Activated T-helper 1 cell treated with anti-CD3 and anti-CD28 coated beads, Interleukin-12 subunit alpha, Interleukin-12 subunit beta, Interleukin-2, Interleukin-4 antibody, amounts not matched to agents 30 ng/mL and 10 ng/mL and 1 ng/mL, durations not matched to agents 14 hours and 24 hours and 36 hours (primary cell): ENCODE data around the gene ASPM. TPM values are rescaled to one million over a fixed set of nuclear protein-coding genes. Genes with fewer than 3 reads are reported as not detected.
"Not testable (repeated sequence)": the region's sequence is repeated elsewhere in the genome, so short reads cannot be mapped to it uniquely, and the experiment has no call there.

ENCODE experiments used
- DNase-seq: peaks from one replicate; pipeline ENCODE4 v3.0.0; 2021; ENCODE audit warnings: low spot score
- H3K27ac Mint-ChIP-seq: one replicate; pipeline ENCODE4 v1.8.0; 2021; ENCODE audit warnings: mild to moderate bottlenecking, mixed read lengths
- H3K27me3 Mint-ChIP-seq: one replicate; pipeline ENCODE4 v1.8.0; 2022; ENCODE audit warnings: mild to moderate bottlenecking, moderate library complexity, mixed read lengths; ENCODE audit not compliant: insufficient read depth
- H3K36me3 Mint-ChIP-seq: one replicate; pipeline ENCODE4 v1.8.0; 2021; ENCODE audit warnings: low read depth, mixed read lengths
- H3K4me1 Mint-ChIP-seq: one replicate; pipeline ENCODE4 v1.8.0; 2021; ENCODE audit warnings: low read depth, mixed read lengths
- H3K4me3 Mint-ChIP-seq: one replicate; pipeline ENCODE4 v1.8.0; 2021; ENCODE audit warnings: mild to moderate bottlenecking, moderate library complexity, mixed read lengths
- H3K9me3 Mint-ChIP-seq: one replicate; pipeline ENCODE4 v1.8.0; 2021; ENCODE audit warnings: mixed read lengths
- intact Hi-C: fragments of 100-400 bp; cut with micrococcal nuclease; formaldehyde crosslinking; loops from one replicate; pipeline ENCODE4 v1.15.1; 2024
- total RNA-seq: library from RNA; stranded (reverse); gene quantifications from 2 replicates; pipeline ENCODE4 v1.2.3, GENCODE V29; 2022

The ASPM gene
- total RNA-seq, 1 donor from 2014 or later, result 26.8 TPM

DNA sequence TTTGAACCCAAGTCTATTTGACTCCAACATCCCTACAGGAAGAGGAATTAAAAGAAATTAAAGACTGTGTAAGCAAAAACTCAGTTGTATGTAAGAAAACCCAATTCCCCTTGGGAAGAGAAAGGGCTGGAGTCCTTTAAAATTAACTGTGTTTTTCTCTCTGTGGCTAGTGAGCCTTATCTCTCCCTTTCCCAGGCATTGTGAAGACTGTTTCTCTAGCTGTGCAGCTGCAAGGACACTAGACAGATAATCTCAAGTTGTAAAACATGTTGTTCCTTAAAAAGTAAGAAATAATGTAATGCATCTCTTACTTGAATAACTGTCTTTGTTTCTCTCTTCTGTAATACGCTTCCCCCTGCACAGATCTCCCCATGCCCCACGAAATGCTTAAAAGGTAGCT, 49.5 kb downstream of the ASPM start:
- peaks cover 46% of the 10 kb centered on the region for H3K36me3 Mint-ChIP-seq
- H3K27ac Mint-ChIP-seq, H3K4me3 Mint-ChIP-seq, intact Hi-C loops, H3K27me3 Mint-ChIP-seq, DNase-seq, H3K9me3 Mint-ChIP-seq: not testable (repeated sequence)
- H3K4me1 Mint-ChIP-seq, result peaks cover 32% of the 10 kb centered on the region

DNA sequence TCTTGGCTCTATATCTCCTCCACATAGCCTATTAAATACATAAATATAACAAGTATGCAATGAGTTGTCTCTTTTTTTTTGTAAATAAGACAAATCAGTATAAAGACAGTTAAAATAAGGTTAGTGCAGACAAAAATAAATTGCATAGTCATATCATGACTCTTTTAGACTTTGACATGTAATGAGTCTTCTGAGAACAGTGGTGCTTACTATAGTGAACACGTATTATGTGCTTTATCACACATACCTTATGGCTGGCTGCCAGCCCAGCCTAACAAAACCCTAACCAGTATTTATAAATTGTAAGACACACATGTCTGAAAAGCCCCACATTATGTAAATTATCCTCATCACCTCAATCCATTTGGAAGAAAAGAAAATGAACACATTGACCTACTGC, 50.3 kb downstream of the ASPM start:
- Mint-ChIP-seq H3K4me1 (peaks cover 23% of the 10 kb centered on the region), H3K36me3 (peaks cover 46% of the 10 kb centered on the region), H3K4me3 (no peak overlapping the region), H3K9me3 (no peaks in the 10 kb centered on the region), H3K27ac (no peak overlapping the region), H3K27me3 (no peaks in the 10 kb centered on the region)
- no peak for DNase-seq
- intact Hi-C loops, result no loop called here

DNA sequence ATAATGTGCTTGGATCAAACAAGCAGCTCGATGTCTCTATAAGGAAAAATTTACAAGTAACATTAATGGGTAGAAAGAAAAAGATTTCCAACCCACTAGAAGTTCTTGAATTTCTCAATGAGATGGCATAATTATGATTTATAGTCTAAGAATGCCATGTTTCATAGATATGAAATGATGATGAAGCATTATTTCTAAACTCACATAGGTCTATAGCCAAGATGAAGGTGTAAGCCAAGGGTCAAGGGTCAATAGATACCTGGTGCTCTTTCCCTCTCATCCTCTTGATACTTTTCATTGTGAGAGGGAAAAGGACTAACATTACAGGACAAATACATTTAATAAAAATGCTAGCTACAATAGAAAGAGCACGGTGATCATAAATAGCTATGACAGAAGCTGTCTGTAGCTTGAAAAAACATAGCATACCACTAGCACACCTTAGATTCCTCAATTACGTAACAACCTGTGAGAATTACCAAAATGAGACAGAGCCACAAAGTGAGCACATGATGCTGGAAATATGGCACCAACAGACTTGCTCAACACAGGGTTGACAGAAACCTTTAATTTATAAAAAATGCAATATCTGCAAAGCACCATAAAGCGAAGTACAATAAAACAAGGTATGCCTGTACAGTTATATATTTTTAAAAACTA, 53.1 kb downstream of the ASPM start:
- intact Hi-C loops, result loop anchor here (5.0 kb wide), 1 partner anchor 39 kb away; no protein-coding TSS in a partner anchor
- DNase-seq, result no peak
- H3K36me3 Mint-ChIP-seq, result peaks cover 53% of the 10 kb centered on the region
- H3K9me3 Mint-ChIP-seq, result no peaks in the 10 kb centered on the region
- no peak overlapping the region for H3K4me3 Mint-ChIP-seq
- no peak overlapping the region for H3K27ac Mint-ChIP-seq
- no peaks in the 10 kb centered on the region for H3K27me3 Mint-ChIP-seq
- H3K4me1 Mint-ChIP-seq, result peaks cover 15% of the 10 kb centered on the region

DNA sequence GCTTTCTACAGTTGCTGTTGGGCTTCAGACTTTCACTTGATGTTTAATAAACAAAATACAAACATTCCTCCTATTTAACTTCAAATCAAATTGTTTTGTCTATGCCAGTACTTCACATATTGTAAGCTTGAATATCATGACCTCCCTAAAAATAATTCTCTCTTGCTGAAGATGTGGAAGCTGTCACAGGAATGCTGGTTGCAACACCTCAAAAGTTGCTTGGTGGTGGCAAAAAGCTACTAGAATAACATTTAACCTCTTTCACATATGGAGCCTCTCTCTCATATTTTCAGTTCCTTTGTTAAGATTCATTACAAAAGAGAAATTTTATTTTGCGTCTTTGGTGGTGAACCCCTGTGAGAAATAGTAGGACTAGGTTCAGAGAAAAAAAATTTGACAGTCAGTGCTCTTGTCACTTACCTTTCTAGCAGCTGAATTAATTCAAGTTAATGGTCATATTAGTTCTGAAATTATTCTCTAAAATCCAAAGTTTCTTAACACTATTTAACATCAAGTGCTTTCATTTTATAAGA, 53.9 kb downstream of the ASPM start:
- Mint-ChIP-seq H3K27ac (no peak overlapping the region), H3K36me3 (peaks cover 58% of the 10 kb centered on the region), H3K27me3 (no peaks in the 10 kb centered on the region), H3K4me3 (no peak overlapping the region), H3K9me3 (no peaks in the 10 kb centered on the region), H3K4me1 (peaks cover 15% of the 10 kb centered on the region)
- intact Hi-C loops, result loop anchor here (1.0 to 5.0 kb wide), 2 partner anchors 9 to 40 kb away; no protein-coding TSS in a partner anchor
- DNase-seq, result no peak

DNA sequence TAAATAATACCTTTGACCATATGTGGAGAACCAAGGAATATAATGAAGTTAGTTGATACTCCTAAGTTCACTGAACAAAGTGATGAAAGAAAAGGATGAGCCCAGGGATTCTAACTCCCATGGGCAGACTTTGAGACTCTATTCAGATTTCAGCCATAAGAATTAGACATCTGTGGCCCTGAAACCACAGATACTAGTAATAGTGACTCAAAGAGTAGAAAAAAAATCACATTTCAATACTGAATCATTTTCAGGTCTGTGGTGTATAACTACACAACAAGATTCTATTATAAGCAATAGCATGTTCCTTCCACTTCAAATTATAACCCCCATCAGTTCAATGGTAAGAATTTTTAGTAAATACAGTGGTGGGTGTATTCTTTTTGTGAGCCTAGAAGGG, 63.0 kb downstream of the ASPM start:
- Mint-ChIP-seq H3K27me3 (no peaks in the 10 kb centered on the region), H3K27ac (no peak overlapping the region), H3K4me3 (no peak overlapping the region), H3K4me1 (no peaks in the 10 kb centered on the region), H3K36me3 (peaks cover 60% of the 10 kb centered on the region), H3K9me3 (peaks cover 26% of the 10 kb centered on the region)
- no peak for DNase-seq
- intact Hi-C loops, result no loop called here

DNA sequence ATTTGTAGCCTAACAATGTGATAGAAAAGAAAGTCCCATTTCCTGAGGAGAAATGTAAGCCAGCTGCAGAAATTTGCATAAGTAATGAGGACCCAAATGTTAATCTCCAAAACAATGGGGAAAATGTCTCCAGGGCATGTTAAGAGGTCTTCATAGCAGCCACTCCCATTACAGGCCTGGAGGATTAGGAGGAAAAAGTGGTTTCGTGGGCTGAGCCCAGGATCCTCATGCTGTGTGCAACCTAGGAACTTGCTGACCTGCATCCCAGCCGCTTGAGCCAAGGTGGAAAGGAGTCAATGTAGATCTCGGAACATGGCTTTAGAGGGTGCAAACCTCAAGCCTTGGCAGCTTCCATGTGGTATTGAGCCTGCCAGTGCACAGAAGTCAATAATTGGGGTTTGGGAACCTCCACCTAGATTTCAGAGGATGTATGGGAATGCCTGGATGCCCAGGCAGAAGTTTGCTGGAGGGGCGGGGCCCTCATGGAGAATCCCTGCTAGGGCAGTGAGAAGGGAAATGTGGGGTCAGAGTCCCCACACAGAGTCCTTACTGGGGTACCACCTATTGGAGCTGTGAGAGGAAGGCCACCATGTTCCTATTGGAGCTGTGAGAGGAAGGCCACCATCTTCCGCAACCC, 65.2 kb downstream of the ASPM start:
- H3K9me3 Mint-ChIP-seq, result peaks cover 26% of the 10 kb centered on the region
- no peak overlapping the region for H3K4me3 Mint-ChIP-seq
- no peaks in the 10 kb centered on the region for H3K27me3 Mint-ChIP-seq
- H3K4me1 Mint-ChIP-seq, result no peaks in the 10 kb centered on the region
- peaks cover 48% of the 10 kb centered on the region for H3K36me3 Mint-ChIP-seq
- DNase-seq, result no peak
- H3K27ac Mint-ChIP-seq, result no peak overlapping the region
- intact Hi-C loops, result no loop called here

DNA sequence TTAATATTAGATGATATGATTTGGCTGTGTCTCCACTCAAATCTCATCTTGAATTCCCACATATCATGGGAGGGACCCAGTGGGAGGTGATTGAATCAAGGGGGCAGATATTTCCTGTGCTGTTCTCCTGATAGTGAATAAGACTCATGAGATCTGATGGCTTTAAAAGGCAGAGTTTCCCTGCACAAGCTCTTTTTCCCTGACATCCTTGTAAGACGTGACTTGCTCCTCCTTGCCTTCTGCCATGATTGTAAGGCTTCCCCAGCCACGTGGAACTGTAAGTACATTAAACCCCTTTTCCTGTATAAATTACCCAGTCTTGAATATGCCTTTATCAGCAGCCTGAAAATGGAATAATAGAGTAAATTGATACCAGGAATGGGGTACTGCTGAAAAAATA, 66.1 kb downstream of the ASPM start:
- H3K4me3 Mint-ChIP-seq, result no peak overlapping the region
- intact Hi-C loops, result no loop called here
- peaks cover 25% of the 10 kb centered on the region for H3K9me3 Mint-ChIP-seq
- H3K36me3 Mint-ChIP-seq, result peaks cover 42% of the 10 kb centered on the region
- no peaks in the 10 kb centered on the region for H3K27me3 Mint-ChIP-seq
- H3K4me1 Mint-ChIP-seq, result no peaks in the 10 kb centered on the region
- no peak overlapping the region for H3K27ac Mint-ChIP-seq
- no peak for DNase-seq

DNA sequence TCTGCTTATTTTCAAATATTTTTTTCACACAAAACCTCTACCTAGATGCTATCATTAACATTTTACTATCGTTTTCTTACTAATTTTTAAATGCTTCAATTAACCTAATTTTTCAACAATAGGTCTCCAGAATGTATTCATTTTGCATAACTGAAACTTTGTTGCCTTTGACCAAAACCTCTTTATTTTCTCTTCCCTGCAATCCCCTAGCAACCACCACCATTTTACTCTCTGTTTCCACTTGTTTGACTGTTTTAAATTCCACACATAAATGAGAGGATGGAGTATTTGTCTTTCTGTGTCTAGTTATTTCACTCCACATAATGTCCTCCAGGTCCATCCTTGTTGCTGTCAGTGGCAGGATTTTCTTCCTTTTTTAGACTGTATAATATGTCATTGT, 69.9 kb downstream of the ASPM start:
- H3K27ac Mint-ChIP-seq, result no peak overlapping the region
- intact Hi-C loops, result no loop called here
- H3K4me1 Mint-ChIP-seq, result no peaks in the 10 kb centered on the region
- no peak for DNase-seq
- H3K27me3 Mint-ChIP-seq, result peaks cover 9% of the 10 kb centered on the region
- H3K4me3 Mint-ChIP-seq, result no peak overlapping the region
- peaks cover 15% of the 10 kb centered on the region for H3K9me3 Mint-ChIP-seq
- peaks cover 8% of the 10 kb centered on the region for H3K36me3 Mint-ChIP-seq

DNA sequence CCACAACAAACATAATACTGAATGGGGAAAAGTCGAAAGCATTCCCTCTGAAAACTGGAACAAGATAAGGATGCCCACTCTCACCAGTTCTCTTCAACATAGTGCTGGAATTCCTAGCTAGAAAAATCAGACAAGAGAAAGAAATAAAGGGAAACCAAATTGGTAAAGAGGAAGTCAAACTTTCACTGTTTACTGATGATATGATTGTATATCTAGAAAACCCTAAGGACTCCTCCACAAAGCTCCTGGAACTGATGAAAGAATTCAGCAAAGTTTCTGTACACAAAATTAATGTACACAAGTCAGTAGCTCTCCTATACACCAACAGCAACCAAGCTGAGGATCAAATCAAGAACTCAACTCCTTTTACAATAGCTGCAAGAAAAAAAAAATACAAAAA, 72.5 kb downstream of the ASPM start:
- no peak overlapping the region for H3K27ac Mint-ChIP-seq
- peaks cover 4% of the 10 kb centered on the region for H3K9me3 Mint-ChIP-seq
- intact Hi-C loops, result no loop called here
- H3K27me3 Mint-ChIP-seq, result peaks cover 9% of the 10 kb centered on the region
- H3K4me3 Mint-ChIP-seq, result no peak overlapping the region
- no peaks in the 10 kb centered on the region for H3K36me3 Mint-ChIP-seq
- no peak for DNase-seq
- no peaks in the 10 kb centered on the region for H3K4me1 Mint-ChIP-seq

DNA sequence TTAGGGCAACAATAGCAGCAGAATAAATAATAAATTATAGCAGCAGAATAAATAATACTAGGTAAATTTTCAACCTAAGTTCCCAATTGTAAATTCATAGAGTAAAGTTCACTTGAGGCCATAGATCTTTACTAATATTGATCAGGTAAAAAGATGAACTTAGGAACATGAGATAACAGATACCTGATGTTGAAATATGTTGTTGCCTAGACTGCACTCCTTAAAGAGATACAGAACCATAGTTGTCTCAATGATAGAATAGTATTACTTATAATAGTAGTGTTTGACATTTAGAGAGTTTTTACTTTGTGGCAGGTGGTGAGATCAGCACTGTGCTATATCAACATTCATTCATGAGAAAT, 79.0 kb downstream of the ASPM start:
- Mint-ChIP-seq H3K4me3 (no peak overlapping the region), H3K27me3 (peaks cover 5% of the 10 kb centered on the region), H3K4me1 (no peaks in the 10 kb centered on the region), H3K27ac (no peak overlapping the region), H3K36me3 (no peaks in the 10 kb centered on the region), H3K9me3 (no peaks in the 10 kb centered on the region)
- intact Hi-C loops, result no loop called here
- DNase-seq, result no peak

DNA sequence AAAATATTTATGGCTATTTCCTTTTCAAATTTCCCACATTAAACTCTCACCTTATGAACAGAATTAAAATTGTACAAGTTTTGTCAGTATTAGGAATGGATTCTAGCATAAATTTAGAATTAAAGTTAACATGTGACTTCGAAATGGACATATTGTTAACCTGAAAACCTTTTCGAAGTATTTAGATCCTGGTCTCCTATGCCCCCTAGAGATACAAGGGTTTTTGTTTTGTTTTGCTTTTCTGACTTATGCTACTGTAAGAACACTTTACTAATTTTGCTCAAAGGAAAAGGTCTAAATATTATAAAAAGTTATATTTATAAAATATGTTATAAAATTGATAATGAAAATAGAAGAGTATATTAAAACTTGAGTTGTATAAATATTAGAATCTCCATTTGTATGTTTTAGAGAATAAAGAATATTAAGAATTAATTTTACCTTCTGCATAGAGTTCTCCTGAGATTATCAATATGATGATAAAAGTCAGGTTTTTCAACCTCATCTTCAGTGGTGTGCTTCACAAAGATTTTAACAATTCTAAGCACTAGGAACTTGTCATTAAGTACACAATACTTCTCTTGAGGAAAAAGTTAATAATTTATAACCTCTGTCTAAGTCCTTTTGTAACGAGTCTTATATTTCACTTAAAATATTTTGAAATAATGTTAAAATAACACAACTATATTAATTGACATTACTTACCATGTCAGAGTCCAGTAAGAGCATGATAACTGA, 79.6 kb downstream of the ASPM start, which contains the start of gene F13B:
Gene F13B (minus strand): TSS at position 542 of the 738 bp plus-strand sequence. CDS start 37 bp downstream, at position 505.
- no peak within 1 kb of the TSS for H3K4me3 Mint-ChIP-seq
- H3K27me3 Mint-ChIP-seq, result peaks cover 5% of the 10 kb centered on the region
- H3K36me3 Mint-ChIP-seq, result no peaks in the 10 kb centered on the region
- no peaks in the 10 kb centered on the region for H3K9me3 Mint-ChIP-seq
- intact Hi-C loops, result no loop called here
- no peaks in the 10 kb centered on the region for H3K4me1 Mint-ChIP-seq
- DNase-seq, result no peak
- H3K27ac Mint-ChIP-seq, result no peak within 1 kb of the TSS

DNA sequence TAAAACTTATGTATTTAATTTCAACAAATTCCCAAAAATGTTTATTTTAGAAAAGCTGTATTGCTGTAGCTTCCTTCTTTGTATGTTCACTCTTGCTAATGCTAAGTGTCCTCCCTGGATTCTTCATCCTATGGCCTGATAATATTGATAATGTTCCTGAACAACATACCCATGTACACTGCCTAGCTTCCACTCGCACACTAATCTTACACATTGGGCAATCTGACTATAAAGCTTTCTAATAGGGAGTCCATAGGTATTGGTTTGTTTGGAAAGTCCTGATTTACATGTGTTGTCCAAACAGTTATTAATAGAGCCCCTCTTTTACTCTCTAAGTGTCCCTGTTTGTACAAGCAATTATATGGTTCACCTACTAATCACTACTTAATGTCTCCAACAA, 80.2 kb downstream of the ASPM start:
- no peak overlapping the region for H3K27ac Mint-ChIP-seq
- peaks cover 5% of the 10 kb centered on the region for H3K27me3 Mint-ChIP-seq
- intact Hi-C loops, result no loop called here
- no peaks in the 10 kb centered on the region for H3K4me1 Mint-ChIP-seq
- H3K36me3 Mint-ChIP-seq, result no peaks in the 10 kb centered on the region
- DNase-seq, result no peak
- no peak overlapping the region for H3K4me3 Mint-ChIP-seq
- no peaks in the 10 kb centered on the region for H3K9me3 Mint-ChIP-seq

DNA sequence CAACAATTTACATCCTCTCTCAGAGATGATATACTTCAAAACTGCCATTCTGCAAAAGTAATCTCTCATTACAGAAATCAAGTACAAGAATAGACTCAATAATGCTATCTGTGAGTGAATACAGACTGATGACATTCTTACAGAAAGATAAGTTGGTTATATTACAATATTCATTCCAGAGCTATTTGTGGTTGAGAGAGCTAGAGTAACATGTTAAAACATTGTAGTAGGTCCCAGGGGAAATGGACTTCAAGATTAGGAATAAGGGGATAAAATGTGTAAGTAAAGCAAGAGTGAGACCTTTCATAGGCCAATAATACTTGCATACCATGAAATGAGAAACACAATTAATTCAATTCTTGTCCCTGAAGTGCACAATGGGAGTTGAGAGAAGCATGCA, 80.9 kb downstream of the ASPM start:
- Mint-ChIP-seq H3K27ac (no peak overlapping the region), H3K27me3 (peaks cover 5% of the 10 kb centered on the region), H3K9me3 (no peaks in the 10 kb centered on the region), H3K4me3 (no peak overlapping the region), H3K4me1 (no peaks in the 10 kb centered on the region), H3K36me3 (no peaks in the 10 kb centered on the region)
- no peak for DNase-seq
- intact Hi-C loops, result no loop called here
